Smooth muscle cell (in vitro differentiated cells): ENCODE results near the gene CAMK1D. TPM values are rescaled to one million over a fixed set of nuclear protein-coding genes. Genes with fewer than 3 reads are reported as not detected.

Experiments
- DNase-seq: peaks from one replicate; lab custom pipeline; 2025; ENCODE audit not compliant: unreplicated experiment; lab: John Stamatoyannopoulos, UW
- H2AFZ ChIP-seq: fragments of 200-600 bp; sonication (generic); 2 replicates; pipeline ENCODE4 v1.6.0; 2016; ENCODE audit warnings: antibody characterized with exemption, low read depth, mild to moderate bottlenecking
- H3F3A ChIP-seq: fragments of 200-600 bp; sonication (generic); 2 replicates; pipeline ENCODE4 v1.6.0; 2017; ENCODE audit warnings: antibody characterized with exemption, low read depth
- H3K27ac ChIP-seq: fragments of 200-600 bp; sonication (generic); 2 replicates; pipeline ENCODE4 v1.5.1; 2016; ENCODE audit warnings: low read depth, mild to moderate bottlenecking
- H3K27me3 ChIP-seq: fragments of 200-600 bp; sonication (generic); 2 replicates; pipeline ENCODE4 v1.6.1; 2016; ENCODE audit warnings: low read depth, mild to moderate bottlenecking
- H3K36me3 ChIP-seq: fragments of 200-600 bp; sonication (generic); 2 replicates; pipeline ENCODE4 v1.5.1; 2016; ENCODE audit warnings: low read depth
- H3K4me1 ChIP-seq: fragments of 200-600 bp; sonication (generic); 2 replicates; pipeline ENCODE4 v1.5.1; 2016; ENCODE audit warnings: low read depth
- H3K4me2 ChIP-seq: fragments of 200-600 bp; sonication (generic); 2 replicates; pipeline ENCODE4 v1.6.0; 2016; ENCODE audit warnings: mild to moderate bottlenecking
- H3K4me3 ChIP-seq: fragments of 200-600 bp; sonication (generic); 2 replicates; pipeline ENCODE4 v1.5.1; 2016; ENCODE audit warnings: mild to moderate bottlenecking
- H3K79me2 ChIP-seq: fragments of 200-600 bp; sonication (generic); 2 replicates; pipeline ENCODE4 v1.6.0; 2016; ENCODE audit warnings: low read depth, mild to moderate bottlenecking
- H3K9ac ChIP-seq: fragments of 200-600 bp; sonication (generic); 2 replicates; pipeline ENCODE4 v1.6.0; 2016; ENCODE audit warnings: low read depth
- H3K9me3 ChIP-seq: fragments of 200-600 bp; sonication (generic); replicated peaks from 2 replicates; pipeline ENCODE4 v1.5.1; 2016; ENCODE audit warnings: low read depth
- H4K20me1 ChIP-seq: fragments of 200-600 bp; sonication (generic); 2 replicates; pipeline ENCODE4 v1.6.0; 2016; ENCODE audit warnings: low read depth
- CTCF ChIP-seq: fragments of 200-600 bp; sonication (generic); IDR thresholded peaks from 2 replicates; pipeline ENCODE4 v1.5.1; 2017; ENCODE audit warnings: borderline replicate concordance, mild to moderate bottlenecking, antibody characterized with exemption; ENCODE audit not compliant: insufficient read depth, poor library complexity, severe bottlenecking
- WGBS: methylation state at CpG from one replicate; pipeline ENCODE4 v1.1.7; 2016; ENCODE audit warnings: low lambda C conversion rate; 5-methylcytosine and 5-hydroxymethylcytosine counted together
- polyA plus RNA-seq: library from polyadenylated mRNA; unstranded; fragments of >200 nt; fragmentation: Nextera tagmentation; extraction: Ambion mirVana; gene quantifications from 2 replicates; pipeline ENCODE4 v1.2.1, GENCODE V29; 2016
- total RNA-seq: library from RNA; depleted of rRNA; stranded (reverse); fragments of >200 nt; gene quantifications from 2 replicates; pipeline ENCODE4 v1.2.3, GENCODE V29; 2014

Gene CAMK1D
- total and polyA plus RNA-seq, 2 experiments from 2014 or later, result 1.6 to 2.3 TPM

GRCh38 chr10:12801214-12802087 lies 452.1 kb downstream of the CAMK1D start:
- Histone ChIP-seq H4K20me1 (no peaks in the 10 kb centered on the region), H3K9me3 (no peaks in the 10 kb centered on the region), H3K4me2 (no peak overlapping the region), H3K4me1 (peaks cover 8% of the 10 kb centered on the region), H2AFZ (no peak overlapping the region), H3K79me2 (no peaks in the 10 kb centered on the region), H3K9ac (no peak overlapping the region), H3K27me3 (no peaks in the 10 kb centered on the region), H3K27ac (no peak overlapping the region), H3K4me3 (no peak overlapping the region), H3K36me3 (no peaks in the 10 kb centered on the region), H3F3A (no peaks in the 10 kb centered on the region)
- 90% methylated on average over 3 of the region's 3 CpGs for WGBS
- no peak for DNase-seq
- TF ChIP-seq CTCF, result no peak

- Histone ChIP-seq H3K27me3 (no peaks in the 10 kb centered on the region), H3K27ac (no peak overlapping the region), H3K9ac (no peak overlapping the region), H3K4me2 (no peak overlapping the region), H3K4me1 (peaks cover 4% of the 10 kb centered on the region), H4K20me1 (no peaks in the 10 kb centered on the region), H3K9me3 (no peaks in the 10 kb centered on the region), H3F3A (no peaks in the 10 kb centered on the region), H2AFZ (no peak overlapping the region), H3K36me3 (no peaks in the 10 kb centered on the region), H3K4me3 (no peak overlapping the region), H3K79me2 (no peaks in the 10 kb centered on the region)
- no peak for TF ChIP-seq CTCF
- no peak for DNase-seq
- 91% methylated on average over 4 of the region's 4 CpGs for WGBS
These were observed 454.4 kb downstream of the CAMK1D start for GRCh38 chr10:12803776-12804175.

GRCh38 chr10:12806228-12807095 lies 457.1 kb downstream of the CAMK1D start:
- Histone ChIP-seq H4K20me1 (no peaks in the 10 kb centered on the region), H3K4me2 (no peak overlapping the region), H3K27ac (no peak overlapping the region), H3K9ac (no peak overlapping the region), H3F3A (peaks cover 6% of the 10 kb centered on the region), H3K79me2 (no peaks in the 10 kb centered on the region), H3K27me3 (no peaks in the 10 kb centered on the region), H3K4me3 (no peak overlapping the region), H3K9me3 (no peaks in the 10 kb centered on the region), H3K4me1 (peaks cover 4% of the 10 kb centered on the region), H3K36me3 (no peaks in the 10 kb centered on the region), H2AFZ (no peak overlapping the region)
- DNase-seq, result no peak
- 86% methylated on average over 12 of the region's 12 CpGs for WGBS
- no peak for TF ChIP-seq CTCF
